Bronchial epithelial cell (primary cell): ENCODE measurements around the gene AK9. TPM values are rescaled to one million over a fixed set of nuclear protein-coding genes. Genes with fewer than 3 reads are reported as not detected.
A peak's percentile ranks its signal among the peaks of the same experiment; 100 is the strongest.

Source experiments
- DNase-seq: peaks from one replicate; pipeline ENCODE4 v3.0.0-alpha.2; 2010; ENCODE audit warnings: low read depth
- FAIRE-seq: peaks from 2 replicates; lab custom pipeline; 2011; peaks lifted over from hg19 to GRCh38; lab: Jason Lieb, UNC
- H3K27me3 ChIP-seq: 2 replicates; pipeline ENCODE4 v1.5.1; 2011; ENCODE audit warnings: low read length; ENCODE audit not compliant: control insufficient read depth, insufficient read depth
- H3K36me3 ChIP-seq: 2 replicates; pipeline ENCODE4 v1.5.1; 2011; ENCODE audit warnings: low read length; ENCODE audit not compliant: control insufficient read depth, insufficient read depth
- H3K4me3 ChIP-seq: 2 replicates; pipeline ENCODE4 v1.5.1; 2011; ENCODE audit warnings: mild to moderate bottlenecking, low read depth, low read length, control low read depth
- total RNA-seq: library from RNA; depleted of rRNA; stranded (reverse); fragments of >200 nt; gene quantifications from 2 replicates; pipeline ENCODE4 v1.2.1, GENCODE V29; 2014
- TF ChIP-seq, protein P1 (sequence below): IDR thresholded peaks from 2 replicates; pipeline ENCODE4 v1.5.1; 2011; ENCODE audit warnings: mild to moderate bottlenecking, moderate library complexity, low read length, control low read depth, inconsistent platforms; ENCODE audit not compliant: insufficient read depth, severe bottlenecking

AK9 gene
- total RNA-seq, 1 donor from 2014 or later, result 3.2 TPM

DNA sequence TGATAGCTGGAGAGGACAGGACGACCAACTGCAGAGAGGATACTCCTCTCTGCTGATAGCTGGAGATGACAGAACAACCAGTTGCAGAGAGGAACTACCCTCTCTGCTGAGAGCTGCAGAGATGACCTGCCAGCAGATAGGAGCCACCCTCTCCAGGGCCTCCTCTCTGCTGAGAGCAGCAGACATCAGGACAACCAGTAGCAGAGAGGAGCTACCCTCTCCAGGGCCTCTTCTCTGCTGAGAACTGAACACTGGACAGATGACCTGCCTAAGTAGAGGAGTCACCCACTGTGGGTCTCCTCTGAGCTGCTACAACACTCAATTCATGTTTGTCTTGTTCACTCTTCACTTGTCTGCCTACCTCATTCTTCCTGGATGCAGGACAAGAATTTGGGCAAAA, 180.6 kb downstream of the AK9 start:
- FAIRE-seq (no peak), DNase-seq (no peak)
- no peak overlapping the region for H3K4me3 ChIP-seq
- H3K27me3 ChIP-seq, result no peaks in the 10 kb centered on the region
- TF ChIP-seq, protein P1, sequence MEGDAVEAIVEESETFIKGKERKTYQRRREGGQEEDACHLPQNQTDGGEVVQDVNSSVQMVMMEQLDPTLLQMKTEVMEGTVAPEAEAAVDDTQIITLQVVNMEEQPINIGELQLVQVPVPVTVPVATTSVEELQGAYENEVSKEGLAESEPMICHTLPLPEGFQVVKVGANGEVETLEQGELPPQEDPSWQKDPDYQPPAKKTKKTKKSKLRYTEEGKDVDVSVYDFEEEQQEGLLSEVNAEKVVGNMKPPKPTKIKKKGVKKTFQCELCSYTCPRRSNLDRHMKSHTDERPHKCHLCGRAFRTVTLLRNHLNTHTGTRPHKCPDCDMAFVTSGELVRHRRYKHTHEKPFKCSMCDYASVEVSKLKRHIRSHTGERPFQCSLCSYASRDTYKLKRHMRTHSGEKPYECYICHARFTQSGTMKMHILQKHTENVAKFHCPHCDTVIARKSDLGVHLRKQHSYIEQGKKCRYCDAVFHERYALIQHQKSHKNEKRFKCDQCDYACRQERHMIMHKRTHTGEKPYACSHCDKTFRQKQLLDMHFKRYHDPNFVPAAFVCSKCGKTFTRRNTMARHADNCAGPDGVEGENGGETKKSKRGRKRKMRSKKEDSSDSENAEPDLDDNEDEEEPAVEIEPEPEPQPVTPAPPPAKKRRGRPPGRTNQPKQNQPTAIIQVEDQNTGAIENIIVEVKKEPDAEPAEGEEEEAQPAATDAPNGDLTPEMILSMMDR, result no peak
- no peaks in the 10 kb centered on the region for H3K36me3 ChIP-seq

DNA sequence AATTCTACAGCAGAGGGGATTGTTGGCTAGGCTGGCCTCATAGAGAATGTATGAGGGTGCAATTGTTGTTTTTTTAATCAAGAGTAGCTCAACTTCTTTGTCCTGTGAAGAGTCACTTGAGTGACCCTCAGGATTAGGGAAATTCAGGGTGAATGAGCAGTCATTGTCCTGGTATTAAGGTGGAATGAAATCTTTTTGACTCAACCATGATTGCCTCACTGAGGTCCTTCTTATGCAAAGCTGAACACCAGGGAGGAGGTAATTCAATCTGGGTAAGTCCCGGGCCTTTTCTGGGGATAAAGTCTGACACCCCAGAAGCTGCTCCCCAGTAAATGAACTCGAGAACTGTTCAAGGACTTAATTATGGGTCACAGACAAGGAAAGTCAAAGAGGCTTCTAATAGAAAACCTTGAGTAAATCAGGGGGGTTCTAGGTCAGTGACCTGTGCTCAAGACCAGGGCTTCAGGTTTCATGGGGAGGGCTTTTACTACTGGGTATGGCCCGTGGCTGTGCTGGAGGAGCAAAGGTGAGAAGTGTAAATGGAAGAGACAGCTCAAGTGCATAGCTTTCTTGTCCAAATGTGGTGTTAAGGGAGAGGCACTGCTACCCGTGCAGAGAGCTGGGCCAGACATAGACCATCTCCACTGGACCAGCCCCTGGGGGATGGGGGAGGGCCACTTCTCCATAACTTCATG, 182.7 kb downstream of the AK9 start:
- H3K36me3 ChIP-seq, result no peaks in the 10 kb centered on the region
- H3K27me3 ChIP-seq, result no peaks in the 10 kb centered on the region
- TF ChIP-seq, protein P1, result no peak
- no peak overlapping the region for H3K4me3 ChIP-seq
- FAIRE-seq, result no peak
- peak; percentile 64 for DNase-seq

DNA sequence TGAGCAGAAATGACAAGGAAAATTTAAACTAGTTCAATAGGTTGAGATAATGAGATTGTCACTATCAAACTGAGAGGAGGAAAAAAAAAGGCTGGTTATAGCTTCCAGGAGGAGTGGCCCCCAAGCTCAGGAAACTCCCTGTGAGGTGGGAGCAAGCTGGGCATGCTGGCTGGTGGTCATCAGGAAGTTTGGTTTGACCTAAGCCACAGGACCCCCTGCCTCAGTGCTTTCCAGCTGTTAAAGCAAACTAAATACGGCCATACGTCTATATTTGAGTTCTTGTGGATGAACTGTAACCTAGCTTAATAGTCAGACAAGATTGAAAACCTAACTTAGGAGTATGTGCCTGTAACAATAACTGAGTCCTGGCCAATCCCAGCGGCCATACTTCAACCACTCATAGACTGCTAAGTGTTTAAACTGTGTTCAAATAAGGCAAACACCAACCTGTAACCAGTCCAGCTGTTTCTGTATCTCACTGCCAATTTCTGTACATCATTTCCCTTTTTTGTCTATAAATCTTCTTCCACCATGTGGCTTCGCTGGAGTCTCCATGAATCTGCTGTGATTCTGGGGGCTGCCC, 183.4 kb downstream of the AK9 start:
- DNase-seq, result no peak
- TF ChIP-seq, protein P1, result no peak
- FAIRE-seq, result no peak
- no peaks in the 10 kb centered on the region for H3K36me3 ChIP-seq
- no peaks in the 10 kb centered on the region for H3K27me3 ChIP-seq
- no peak overlapping the region for H3K4me3 ChIP-seq

DNA sequence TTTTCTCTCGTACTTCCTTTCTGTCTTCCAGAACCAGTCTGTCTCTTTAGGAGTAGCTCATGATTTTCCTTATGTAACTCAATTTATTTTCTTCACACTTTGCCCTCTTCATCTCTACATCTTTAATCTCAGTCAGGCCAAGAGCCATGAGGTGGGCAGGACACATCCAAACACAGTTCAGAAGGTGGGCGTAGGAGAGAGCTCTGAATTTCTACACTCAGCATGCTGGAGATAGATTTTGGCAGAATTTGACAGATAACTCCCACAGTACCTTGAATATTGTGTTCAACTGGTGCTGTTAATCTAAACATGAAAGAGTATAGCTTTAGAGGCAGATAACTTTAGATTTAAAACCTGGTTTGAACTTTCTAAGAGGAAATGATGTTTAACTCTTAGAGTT, 184.2 kb downstream of the AK9 start:
- Histone ChIP-seq H3K4me3 (no peak overlapping the region), H3K27me3 (no peaks in the 10 kb centered on the region), H3K36me3 (no peaks in the 10 kb centered on the region)
- DNase-seq, result no peak
- TF ChIP-seq, protein P1, result no peak
- no peak for FAIRE-seq

DNA sequence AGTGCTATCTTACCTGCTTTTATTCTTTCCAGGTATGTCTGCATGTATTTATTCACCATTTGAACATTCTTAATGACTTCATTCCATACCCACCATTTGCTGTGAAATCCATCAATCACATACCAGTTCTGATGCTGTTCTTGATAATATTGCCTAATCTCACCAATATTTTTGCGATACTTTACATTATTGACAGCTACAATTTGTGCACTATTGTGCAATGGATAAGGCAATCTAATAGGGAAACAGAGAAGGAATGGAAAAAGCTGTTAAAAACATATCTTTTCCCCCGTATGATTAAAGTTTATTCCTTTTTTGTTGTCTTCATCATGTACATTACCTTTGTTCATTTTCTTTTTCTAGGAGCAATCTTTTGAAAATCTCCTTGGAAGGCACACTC, 184.7 kb downstream of the AK9 start:
- Histone ChIP-seq H3K27me3 (no peaks in the 10 kb centered on the region), H3K36me3 (no peaks in the 10 kb centered on the region), H3K4me3 (no peak overlapping the region)
- DNase-seq (no peak), FAIRE-seq (no peak)
- TF ChIP-seq, protein P1, result no peak
